MM.1S (cell line): Measurements from ENCODE around the gene EEF1E1.

Experiments used
- EZH2 ChIP-seq: fragments of 300-600 bp; sonication (generic); optimal IDR thresholded peaks from 2 replicates; pipeline ENCODE3; 2017; ENCODE audit warnings: low read depth, mild to moderate bottlenecking, antibody characterized with exemption, low read length, mixed read lengths
- TF ChIP-seq, protein P1 (sequence below): fragments of 300-600 bp; sonication (generic); IDR thresholded peaks from 2 replicates; pipeline ENCODE4 v1.5.1; 2016; ENCODE audit warnings: antibody characterized with exemption, low read length, mixed read lengths

DNA sequence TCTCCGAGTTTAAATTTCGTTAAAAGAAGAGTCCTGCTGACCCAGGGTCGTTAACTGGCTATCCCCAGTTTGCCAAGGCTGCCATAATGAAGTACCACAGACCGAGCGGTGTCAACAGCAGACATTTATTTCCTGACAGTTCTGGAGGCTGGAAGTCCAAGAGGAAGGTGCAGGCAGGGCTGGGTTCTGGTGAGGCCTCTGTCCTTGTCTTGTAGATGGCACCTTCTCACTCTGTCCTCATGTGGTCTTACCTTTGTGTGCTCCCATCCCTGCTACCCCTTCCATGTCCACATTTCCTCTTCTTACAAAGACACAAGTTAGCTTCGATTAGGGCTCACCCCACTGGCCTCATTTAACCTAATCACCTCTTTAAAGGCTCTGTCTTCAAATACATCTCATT is 29.8 kb upstream of the EEF1E1 start:
- no peak for TF ChIP-seq EZH2
- TF ChIP-seq, protein P1, sequence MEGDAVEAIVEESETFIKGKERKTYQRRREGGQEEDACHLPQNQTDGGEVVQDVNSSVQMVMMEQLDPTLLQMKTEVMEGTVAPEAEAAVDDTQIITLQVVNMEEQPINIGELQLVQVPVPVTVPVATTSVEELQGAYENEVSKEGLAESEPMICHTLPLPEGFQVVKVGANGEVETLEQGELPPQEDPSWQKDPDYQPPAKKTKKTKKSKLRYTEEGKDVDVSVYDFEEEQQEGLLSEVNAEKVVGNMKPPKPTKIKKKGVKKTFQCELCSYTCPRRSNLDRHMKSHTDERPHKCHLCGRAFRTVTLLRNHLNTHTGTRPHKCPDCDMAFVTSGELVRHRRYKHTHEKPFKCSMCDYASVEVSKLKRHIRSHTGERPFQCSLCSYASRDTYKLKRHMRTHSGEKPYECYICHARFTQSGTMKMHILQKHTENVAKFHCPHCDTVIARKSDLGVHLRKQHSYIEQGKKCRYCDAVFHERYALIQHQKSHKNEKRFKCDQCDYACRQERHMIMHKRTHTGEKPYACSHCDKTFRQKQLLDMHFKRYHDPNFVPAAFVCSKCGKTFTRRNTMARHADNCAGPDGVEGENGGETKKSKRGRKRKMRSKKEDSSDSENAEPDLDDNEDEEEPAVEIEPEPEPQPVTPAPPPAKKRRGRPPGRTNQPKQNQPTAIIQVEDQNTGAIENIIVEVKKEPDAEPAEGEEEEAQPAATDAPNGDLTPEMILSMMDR, result no peak
